OCI-LY1 (cell line): ENCODE data around the gene ALG2.

Experiments
- CTCF ChIP-seq: fragments of 200-600 bp; sonication (generic), shearing (Covaris generic); IDR thresholded peaks from 2 replicates; pipeline ENCODE4 v1.5.1; 2017; ENCODE audit warnings: mild to moderate bottlenecking, antibody characterized with exemption, low read length, moderate library complexity, mixed read lengths
- EZH2 ChIP-seq: fragments of 200-600 bp; sonication (generic), shearing (Covaris generic); IDR thresholded peaks from 2 replicates; pipeline ENCODE4 v1.8.0; 2017; ENCODE audit warnings: borderline replicate concordance, mixed run types, mild to moderate bottlenecking, antibody characterized with exemption, low read length, moderate library complexity, mixed read lengths

- TF ChIP-seq CTCF (no peak), EZH2 (no peak)
These were observed 5.7 kb downstream of the ALG2 start for GRCh38 chr9:99216073-99216472.
